Lower lobe of right lung (tissue), 2 donors: Measurements from ENCODE around the gene CFAP69. TPM values are rescaled to one million over a fixed set of nuclear protein-coding genes. Genes with fewer than 3 reads are reported as not detected.
A peak's percentile ranks its signal among the peaks of the same experiment; 100 is the strongest.

Experiments used
- ATAC-seq, 2 donors: fragments of 200-7000 bp; cut with Tn5 transposase; one replicate each; pipeline ENCODE4 v1.9.1; 2020 to 2022; ENCODE audit warnings: mild to moderate bottlenecking in 2 of 2, moderate library complexity in 2 of 2
- DNase-seq: peaks from one replicate; pipeline ENCODE4 v3.0.0-alpha.2; 2020
- H3K27ac ChIP-seq: fragments of 200-600 bp; one replicate; pipeline ENCODE4 v1.8.0; 2022
- H3K27me3 ChIP-seq: fragments of 200-600 bp; one replicate; pipeline ENCODE4 v1.8.0; 2022; ENCODE audit warnings: low read depth
- H3K36me3 ChIP-seq: fragments of 200-600 bp; one replicate; pipeline ENCODE4 v1.8.0; 2022; ENCODE audit warnings: mild to moderate bottlenecking
- H3K4me1 ChIP-seq: fragments of 200-600 bp; one replicate; pipeline ENCODE4 v1.8.0; 2022
- H3K4me3 ChIP-seq: fragments of 200-600 bp; one replicate; pipeline ENCODE4 v1.8.0; 2022; ENCODE audit warnings: mild to moderate bottlenecking
- H3K9me3 ChIP-seq: fragments of 200-600 bp; one replicate; pipeline ENCODE4 v1.8.0; 2022
- intact Hi-C: fragments of 100-400 bp; cut with DNase I; formaldehyde crosslinking; loops from one replicate; pipeline ENCODE4 v1.11.0; 2022
- total RNA-seq: library from RNA; stranded (reverse); fragmentation: NEBNext Ultra II Directional; extraction: Animal tissue kit (Norgen Biotek cat#: 25700); gene quantifications from one replicate; pipeline ENCODE4 v1.2.1, GENCODE V29; 2021
- TF ChIP-seq, protein P1 (sequence below): fragments of 200-600 bp; IDR thresholded peaks from one replicate; pipeline ENCODE4 v1.8.0; 2022; ENCODE audit warnings: antibody characterized with exemption, mild to moderate bottlenecking
- donor health status: DM: no; HTN: yes; CAD: no; lungs with severe emphysema.

Gene CFAP69
- total RNA-seq, 1 donor from 2014 or later = 8.4 TPM

DNA sequence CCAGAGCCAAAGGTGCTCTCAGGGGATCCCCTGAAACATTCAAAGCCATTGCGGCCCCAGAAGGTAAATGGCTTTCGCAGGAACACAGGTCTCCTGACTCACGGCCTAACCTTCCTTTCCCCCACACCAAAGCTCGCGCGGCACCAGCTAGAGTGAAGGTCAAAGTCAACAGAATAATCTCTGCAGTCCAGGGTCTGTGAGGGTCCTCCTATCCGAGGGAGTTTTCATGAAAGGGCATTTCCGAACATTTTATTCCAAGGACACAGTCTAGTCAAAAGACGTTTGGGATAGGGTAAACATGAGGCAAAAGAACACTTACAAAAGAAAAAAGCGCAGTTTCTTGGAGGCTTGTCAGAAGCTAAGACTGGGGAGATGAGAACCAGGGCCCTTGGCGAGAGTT is 34.0 kb upstream of the CFAP69 start:
- Histone ChIP-seq H3K36me3 (no peaks in the 10 kb centered on the region), H3K4me3 (peak overlapping the region; percentile 62), H3K9me3 (no peaks in the 10 kb centered on the region), H3K4me1 (peaks cover 7% of the 10 kb centered on the region), H3K27me3 (peaks cover 11% of the 10 kb centered on the region), H3K27ac (peak overlapping the region; percentile 80)
- TF ChIP-seq, protein P1, sequence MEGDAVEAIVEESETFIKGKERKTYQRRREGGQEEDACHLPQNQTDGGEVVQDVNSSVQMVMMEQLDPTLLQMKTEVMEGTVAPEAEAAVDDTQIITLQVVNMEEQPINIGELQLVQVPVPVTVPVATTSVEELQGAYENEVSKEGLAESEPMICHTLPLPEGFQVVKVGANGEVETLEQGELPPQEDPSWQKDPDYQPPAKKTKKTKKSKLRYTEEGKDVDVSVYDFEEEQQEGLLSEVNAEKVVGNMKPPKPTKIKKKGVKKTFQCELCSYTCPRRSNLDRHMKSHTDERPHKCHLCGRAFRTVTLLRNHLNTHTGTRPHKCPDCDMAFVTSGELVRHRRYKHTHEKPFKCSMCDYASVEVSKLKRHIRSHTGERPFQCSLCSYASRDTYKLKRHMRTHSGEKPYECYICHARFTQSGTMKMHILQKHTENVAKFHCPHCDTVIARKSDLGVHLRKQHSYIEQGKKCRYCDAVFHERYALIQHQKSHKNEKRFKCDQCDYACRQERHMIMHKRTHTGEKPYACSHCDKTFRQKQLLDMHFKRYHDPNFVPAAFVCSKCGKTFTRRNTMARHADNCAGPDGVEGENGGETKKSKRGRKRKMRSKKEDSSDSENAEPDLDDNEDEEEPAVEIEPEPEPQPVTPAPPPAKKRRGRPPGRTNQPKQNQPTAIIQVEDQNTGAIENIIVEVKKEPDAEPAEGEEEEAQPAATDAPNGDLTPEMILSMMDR = no peak
- DNase-seq (no peak), ATAC-seq (peak in 1 of 2 donors; percentile 20)
- intact Hi-C loops = no loop called here

DNA sequence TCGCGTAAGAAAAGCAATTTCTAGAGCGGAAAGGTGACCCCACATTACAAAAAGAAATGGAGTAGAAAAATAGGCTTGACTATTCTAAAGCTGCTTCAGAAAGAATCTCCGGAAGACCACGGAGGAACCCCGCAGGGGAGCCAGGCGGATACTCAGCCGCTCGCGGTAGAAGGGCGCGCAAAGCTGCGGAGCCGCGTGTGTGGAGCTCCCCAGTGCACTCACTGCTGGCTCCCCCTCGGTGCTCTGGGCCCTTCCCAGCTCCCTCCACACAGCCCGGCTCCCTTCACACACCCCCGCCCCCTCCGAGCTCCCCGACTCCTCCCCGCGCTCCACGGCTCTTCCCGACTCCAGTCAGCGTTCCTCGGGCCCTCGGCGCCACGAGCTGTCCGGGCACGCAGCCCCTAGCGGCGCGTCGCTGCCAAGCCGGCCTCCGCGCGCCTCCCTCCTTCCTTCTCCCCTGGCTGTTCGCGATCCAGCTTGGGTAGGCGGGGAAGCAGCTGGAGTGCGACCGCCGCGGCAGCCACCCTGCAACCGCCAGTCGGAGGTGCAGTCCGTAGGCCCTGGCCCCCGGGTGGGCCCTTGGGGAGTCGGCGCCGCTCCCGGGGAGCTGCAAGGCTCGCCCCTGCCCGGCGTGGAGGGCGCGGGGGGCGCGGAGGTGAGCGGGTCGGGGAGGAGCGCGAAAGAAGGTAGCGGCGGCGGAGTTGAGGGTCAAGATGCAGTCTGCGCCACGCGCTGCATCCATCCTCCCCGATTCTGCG is 33.4 kb upstream of the CFAP69 start, which contains the start of gene STEAP2:
Gene STEAP2 (plus strand): TSS at position 350 of the 758 bp plus-strand sequence. CDS start 13,343 bp downstream, outside the sequence.
- DNase-seq = peak; percentile 87
- H3K4me3 ChIP-seq = peak within 1 kb of the TSS; percentile 62
- H3K4me1 ChIP-seq = peaks cover 7% of the 10 kb centered on the region
- no peaks in the 10 kb centered on the region for H3K9me3 ChIP-seq
- H3K27ac ChIP-seq = peak within 1 kb of the TSS; percentile 80
- H3K27me3 ChIP-seq = peaks cover 11% of the 10 kb centered on the region
- TF ChIP-seq, protein P1 = peak; percentile 53
- peak; percentile 98 to 99 for ATAC-seq
- intact Hi-C loops = no loop called here
- no peaks in the 10 kb centered on the region for H3K36me3 ChIP-seq

GRCh38 chr7:90212149-90212495 is 32.9 kb upstream of the CFAP69 start:
- peak overlapping the region; percentile 80 for H3K27ac ChIP-seq
- TF ChIP-seq, protein P1 = no peak
- intact Hi-C loops = no loop called here
- H3K9me3 ChIP-seq = no peaks in the 10 kb centered on the region
- peak overlapping the region; percentile 62 for H3K4me3 ChIP-seq
- DNase-seq (no peak), ATAC-seq (no peak)
- no peaks in the 10 kb centered on the region for H3K36me3 ChIP-seq
- peaks cover 11% of the 10 kb centered on the region for H3K27me3 ChIP-seq
- peaks cover 7% of the 10 kb centered on the region for H3K4me1 ChIP-seq

- Histone ChIP-seq H3K4me1 (peaks cover 7% of the 10 kb centered on the region), H3K4me3 (peak overlapping the region; percentile 62), H3K27me3 (peaks cover 11% of the 10 kb centered on the region), H3K27ac (no peak overlapping the region), H3K36me3 (no peaks in the 10 kb centered on the region), H3K9me3 (no peaks in the 10 kb centered on the region)
- no peak for ATAC-seq
- no peak for DNase-seq
- TF ChIP-seq, protein P1 = no peak
- intact Hi-C loops = no loop called here
These were observed 31.5 kb upstream of the CFAP69 start for GRCh38 chr7:90213521-90213920.

GRCh38 chr7:90216080-90216674 is 28.8 kb upstream of the CFAP69 start:
- TF ChIP-seq, protein P1 = no peak
- ATAC-seq (no peak), DNase-seq (no peak)
- Histone ChIP-seq H3K4me1 (peaks cover 3% of the 10 kb centered on the region), H3K4me3 (no peak overlapping the region), H3K27me3 (peaks cover 9% of the 10 kb centered on the region), H3K27ac (no peak overlapping the region), H3K9me3 (no peaks in the 10 kb centered on the region), H3K36me3 (no peaks in the 10 kb centered on the region)
- intact Hi-C loops = no loop called here
